Measurements from ENCODE around the gene UPK1B.

- TF ChIP-seq CTCF (IDR thresholded peaks at IDR 0.05; ENCODE audit: extremely low read depth in 1 of 2, insufficient read depth in 1 of 2, low read depth in 1 of 2, low read length in 2 of 2): no peak
- TF ChIP-seq EZH2 (IDR thresholded peaks at IDR 0.05; ENCODE audit: borderline replicate concordance, low read depth, low read length, severe bottlenecking): no peak
- no peak for TF ChIP-seq POLR2AphosphoS5 (IDR thresholded peaks at IDR 0.05; ENCODE audit: insufficient read depth, low read depth, low read length)
- TF ChIP-seq POLR2A (IDR thresholded peaks at IDR 0.05; ENCODE audit: low read depth, low read length): no peak
- TF ChIP-seq JUN (IDR thresholded peaks at IDR 0.05; ENCODE audit: borderline replicate concordance, insufficient read depth, insufficient read length, low read depth): no peak
- no peak for TF ChIP-seq MYC (IDR thresholded peaks at IDR 0.05; ENCODE audit: low read depth, low read length)
- no peak for TF ChIP-seq FOS (IDR thresholded peaks at IDR 0.05; ENCODE audit: borderline replicate concordance, insufficient read depth, low read length)
- no peak for TF ChIP-seq GATA2 (IDR thresholded peaks at IDR 0.05; ENCODE audit: insufficient read depth, insufficient read length, low read depth, low read length)
These were observed 49.0 kb downstream of the UPK1B start for GRCh38 chr3:119222391-119222790.
